K562 (cell line): ENCODE measurements around the gene SSBP2. TPM values are rescaled to one million over a fixed set of nuclear protein-coding genes. Genes with fewer than 3 reads are reported as not detected.

Experiments
- ATAC-seq: fragments of 200-7000 bp; cut with Tn5 transposase; 3 replicates; pipeline ENCODE4 v1.9.1; 2020; ENCODE audit warnings: moderate library complexity
- BruUV-seq: library from RNA; stranded (reverse); fragments of 400-500 nt; replicated peaks from 2 replicates; lab custom pipeline; 2021; lab: Mats Ljungman, UMichigan
- CTCF ChIA-PET: fragments of 300-600 bp; formaldehyde crosslinking; extraction: SDS; loops from one replicate; lab custom pipeline; 2021; ENCODE audit warnings: low intra/inter-chr PET ratio; lab: Yijun Ruan, JAX
- POLR2A ChIA-PET: fragments of 300-600, 350-650 bp; sonication (Branson Sonifier 250); formaldehyde crosslinking; extraction: SDS; loops from one replicate; lab custom pipeline; 2021; ENCODE audit warnings: antibody characterized with exemption, inconsistent platforms; lab: Yijun Ruan, JAX
- DNase-seq, 4 experiments: peaks; one replicate each; pipeline versions ENCODE4 v3.0.0 to v3.0.0-alpha.2; 2011 to 2018; ENCODE audit warnings: low spot score in 3 of 4, mixed read lengths in 3 of 4; ENCODE audit errors: extremely low read depth in 1 of 4
- FAIRE-seq: peaks from 2 replicates; lab custom pipeline; 2011; peaks lifted over from hg19 to GRCh38; lab: Jason Lieb, UNC
- H2AFZ ChIP-seq: 2 replicates; pipeline ENCODE4 v1.6.0; 2011; ENCODE audit warnings: low read depth, low read length, control low read depth, inconsistent platforms
- H3K27ac ChIP-seq: fragments of 200-600 bp; 3 replicates; pipeline ENCODE4 v1.8.0; 2011; ENCODE audit warnings: low read depth, mild to moderate bottlenecking, control low read depth, inconsistent platforms, low read length, moderate library complexity, mixed read lengths; ENCODE audit errors: extremely low read depth
- H3K27me3 ChIP-seq, 2 experiments: fragments of 300-600 bp in 1 of 2; 2 replicates in 1 of 2; 3 replicates in 1 of 2; pipeline versions ENCODE4 v1.6.0 to v1.8.0; 2011; ENCODE audit warnings: inconsistent platforms in 2 of 2, low read length in 2 of 2, mild to moderate bottlenecking in 1 of 2, mixed read lengths in 1 of 2, moderate library complexity in 1 of 2; ENCODE audit not compliant: control insufficient read depth in 2 of 2, insufficient read depth in 2 of 2
- H3K36me3 ChIP-seq: fragments of 300-600 bp; 3 replicates; pipeline ENCODE4 v1.8.0; 2011; ENCODE audit warnings: mild to moderate bottlenecking, low read length, inconsistent platforms; ENCODE audit not compliant: control insufficient read depth, insufficient read depth
- H3K4me1 ChIP-seq, 2 experiments: fragments of 200-600 bp in 1 of 2; replicated peaks in 1 of 2; 2 replicates in 1 of 2; 3 replicates in 1 of 2; pipeline versions ENCODE4 v1.5.1 to v1.8.0; 2011; ENCODE audit warnings: inconsistent platforms in 2 of 2, low read length in 2 of 2, mild to moderate bottlenecking in 1 of 2, mixed read lengths in 1 of 2, moderate library complexity in 1 of 2; ENCODE audit not compliant: control insufficient read depth in 2 of 2, insufficient read depth in 2 of 2
- H3K4me2 ChIP-seq: 2 replicates; pipeline ENCODE4 v1.6.1; 2011; ENCODE audit warnings: low read length, control low read depth, inconsistent platforms, mixed read lengths; ENCODE audit not compliant: insufficient read depth
- H3K4me3 ChIP-seq: fragments of 200-600 bp; sonication (generic), shearing (Covaris generic); 2 replicates; pipeline ENCODE4 v1.5.1; 2016; ENCODE audit warnings: control low read depth, inconsistent platforms
- H3K79me2 ChIP-seq: fragments of 200-600 bp; 3 replicates; pipeline ENCODE4 v1.8.0; 2011; ENCODE audit warnings: low read length, inconsistent platforms; ENCODE audit not compliant: control insufficient read depth, insufficient read depth
- H3K9ac ChIP-seq, 2 experiments: 2 replicates each; pipeline versions ENCODE4 v1.6.0 to v1.6.1; 2011; ENCODE audit warnings: low read depth in 2 of 2, low read length in 2 of 2, control low read depth in 1 of 2, inconsistent platforms in 1 of 2, mild to moderate bottlenecking in 1 of 2, mixed read lengths in 1 of 2; ENCODE audit not compliant: insufficient read depth in 1 of 2
- H3K9me1 ChIP-seq: one replicate; pipeline ENCODE4 v1.6.0; 2011; ENCODE audit warnings: inconsistent platforms, mild to moderate bottlenecking, low read length, moderate library complexity; ENCODE audit not compliant: control insufficient read depth, insufficient read depth
- H3K9me3 ChIP-seq: replicated peaks from 2 replicates; pipeline ENCODE4 v1.5.1; 2011; ENCODE audit warnings: low read depth, low read length, inconsistent platforms; ENCODE audit not compliant: control insufficient read depth, insufficient read depth
- H4K20me1 ChIP-seq: replicated peaks from 2 replicates; pipeline ENCODE4 v1.6.1; 2011; ENCODE audit warnings: low read length, inconsistent platforms, mixed read lengths; ENCODE audit not compliant: control insufficient read depth, insufficient read depth
- CTBP1 ChIP-seq: fragments of 450-650 bp; IDR thresholded peaks from 2 replicates; pipeline ENCODE4 v1.6.1; 2016; ENCODE audit warnings: borderline replicate concordance
- FOXJ2 ChIP-seq: fragments of 200-800 bp; sonication (Bioruptor generic); IDR thresholded peaks from 2 replicates; pipeline ENCODE4 v1.6.1; 2016; ENCODE audit warnings: missing genetic modification characterization, missing compliant biosample characterization
- SMARCB1 ChIP-seq: IDR thresholded peaks from 2 replicates; pipeline ENCODE4 v1.6.1; 2011; ENCODE audit warnings: improper control_type of control experiment, low read depth; ENCODE audit not compliant: insufficient read length
- in situ Hi-C: fragments of 300-500 bp; cut with MboI; formaldehyde crosslinking; loops from 4 replicates; pipeline ENCODE4 v1.15.0; 2018; ENCODE audit warnings: inconsistent platforms, mixed read lengths
- intact Hi-C: fragments of 100-400 bp; cut with micrococcal nuclease; formaldehyde crosslinking; loops from 2 replicates; pipeline ENCODE4 v1.14.2; 2022
- polyA plus RNA-seq, 8 experiments: library from polyadenylated mRNA; depleted of rRNA in 4 of 8; stranded (reverse) in 5 of 8; unstranded in 3 of 8; fragments of >200 nt; fragmentation: Nextera tagmentation in 2 of 8; fragmentation: Illumina TruSeq in 1 of 8; extraction: Ambion mirVana in 2 of 8; extraction: Trizol in 1 of 8; gene quantifications; 2 replicates each; pipeline versions ENCODE4 v1.2.1 to v1.2.3, GENCODE V29; 2011 to 2014; ENCODE audit warnings: inconsistent platforms in 1 of 8, missing spikeins in 1 of 8
- total RNA-seq, 7 experiments: library from RNA; depleted of rRNA in 6 of 7; stranded (reverse); fragments of >200 nt in 6 of 7; fragmentation: Illumina TruSeq in 2 of 7; extraction: Trizol in 2 of 7; gene quantifications; 2 replicates each; pipeline versions ENCODE4 v1.2.1 to v1.2.3, GENCODE V29; 2011 to 2021; ENCODE audit warnings: low replicate concordance in 1 of 7
- TF ChIP-seq, protein P1 (sequence below): sonication (generic); formaldehyde crosslinking; IDR thresholded peaks from 2 replicates; pipeline ENCODE4 v1.9.0; 2022; ENCODE audit warnings: mild to moderate bottlenecking, missing genetic modification reagents
- TF ChIP-seq, protein P2 (sequence below): sonication (generic); formaldehyde crosslinking; IDR thresholded peaks from 2 replicates; pipeline ENCODE4 v1.8.0; 2022; ENCODE audit warnings: mild to moderate bottlenecking, missing genetic modification reagents

The SSBP2 gene
- total and polyA plus RNA-seq, 9 of the 15 experiments (the other 6 are each of a cell fraction or from before 2014, with no cell fraction given): 22.3 to 133 (median 42.1) TPM

DNA sequence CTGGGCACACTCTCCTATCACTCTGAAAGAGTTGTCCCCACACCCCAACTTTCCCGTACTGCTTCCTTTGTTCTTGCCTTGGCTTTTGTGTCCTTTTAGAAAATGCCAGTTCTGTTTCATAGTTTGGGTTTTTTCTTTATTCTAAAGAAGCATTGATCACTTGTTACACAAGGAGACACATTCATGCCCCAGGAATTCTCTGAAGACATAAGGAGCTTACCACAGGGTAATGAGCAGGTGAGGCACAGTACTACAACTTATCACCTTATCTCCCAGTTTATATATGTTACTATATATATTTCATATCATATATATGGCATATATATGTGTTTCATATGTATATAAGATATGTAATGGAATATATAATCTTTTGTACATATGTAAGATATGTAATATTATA lies 6.5 kb upstream of the SSBP2 start (continued):
- TF ChIP-seq, protein P1, sequence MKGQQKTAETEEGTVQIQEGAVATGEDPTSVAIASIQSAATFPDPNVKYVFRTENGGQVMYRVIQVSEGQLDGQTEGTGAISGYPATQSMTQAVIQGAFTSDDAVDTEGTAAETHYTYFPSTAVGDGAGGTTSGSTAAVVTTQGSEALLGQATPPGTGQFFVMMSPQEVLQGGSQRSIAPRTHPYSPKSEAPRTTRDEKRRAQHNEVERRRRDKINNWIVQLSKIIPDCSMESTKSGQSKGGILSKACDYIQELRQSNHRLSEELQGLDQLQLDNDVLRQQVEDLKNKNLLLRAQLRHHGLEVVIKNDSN (CRISPR knock-in tag): no peak
- TF ChIP-seq SMARCB1: no peak

DNA sequence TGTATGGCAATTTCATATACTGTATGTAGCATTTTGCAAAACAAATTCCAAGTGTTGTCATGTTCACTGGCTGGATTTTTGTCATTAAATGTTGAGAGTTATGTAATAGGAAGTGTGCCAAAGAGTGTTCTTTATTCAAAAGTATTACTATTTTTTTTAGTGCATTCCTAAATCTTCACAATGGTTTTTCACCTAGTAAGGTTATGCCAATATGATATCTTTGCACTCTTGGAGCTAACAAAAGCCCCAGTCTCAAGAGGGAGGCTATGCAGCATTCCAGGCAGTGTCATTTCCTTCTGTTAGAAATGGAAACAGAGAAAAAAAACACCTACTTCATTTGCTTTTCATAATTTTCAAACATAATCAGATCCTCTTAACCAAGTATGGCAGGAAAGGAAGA lies 5.1 kb upstream of the SSBP2 start:
- Histone ChIP-seq H3K27me3 (no peaks in the 10 kb centered on the region), H3K27ac (peak overlapping the region; percentile 11; the same call in 1 of the 3 replicates), H3K4me3 (no peak overlapping the region), H4K20me1 (no peaks in the 10 kb centered on the region), H3K9ac (no peak overlapping the region), H3K4me1 (peaks cover 20 to 75% of the 10 kb centered on the region in 2 experiments), H2AFZ (peak overlapping the region; percentile 73), H3K4me2 (no peak overlapping the region), H3K36me3 (no peaks in the 10 kb centered on the region), H3K79me2 (peaks cover 27% of the 10 kb centered on the region), H3K9me3 (no peaks in the 10 kb centered on the region), H3K9me1 (no peaks in the 10 kb centered on the region)
- CTCF ChIA-PET: no interaction called here
- POLR2A ChIA-PET: interaction anchor here (1.4 kb wide), 1 partner anchor 82 kb away, joined by 5 read pairs; no protein-coding TSS in a partner anchor
- BruUV-seq: no TSS peak
- ATAC-seq (no peak), DNase-seq (no peak), FAIRE-seq (no peak)
- TF ChIP-seq FOXJ2 (tag) (0 out of 2 replicates have a peak, but pooled peaks have one; percentile 9), CTBP1 (no peak)
- TF ChIP-seq, protein P2, sequence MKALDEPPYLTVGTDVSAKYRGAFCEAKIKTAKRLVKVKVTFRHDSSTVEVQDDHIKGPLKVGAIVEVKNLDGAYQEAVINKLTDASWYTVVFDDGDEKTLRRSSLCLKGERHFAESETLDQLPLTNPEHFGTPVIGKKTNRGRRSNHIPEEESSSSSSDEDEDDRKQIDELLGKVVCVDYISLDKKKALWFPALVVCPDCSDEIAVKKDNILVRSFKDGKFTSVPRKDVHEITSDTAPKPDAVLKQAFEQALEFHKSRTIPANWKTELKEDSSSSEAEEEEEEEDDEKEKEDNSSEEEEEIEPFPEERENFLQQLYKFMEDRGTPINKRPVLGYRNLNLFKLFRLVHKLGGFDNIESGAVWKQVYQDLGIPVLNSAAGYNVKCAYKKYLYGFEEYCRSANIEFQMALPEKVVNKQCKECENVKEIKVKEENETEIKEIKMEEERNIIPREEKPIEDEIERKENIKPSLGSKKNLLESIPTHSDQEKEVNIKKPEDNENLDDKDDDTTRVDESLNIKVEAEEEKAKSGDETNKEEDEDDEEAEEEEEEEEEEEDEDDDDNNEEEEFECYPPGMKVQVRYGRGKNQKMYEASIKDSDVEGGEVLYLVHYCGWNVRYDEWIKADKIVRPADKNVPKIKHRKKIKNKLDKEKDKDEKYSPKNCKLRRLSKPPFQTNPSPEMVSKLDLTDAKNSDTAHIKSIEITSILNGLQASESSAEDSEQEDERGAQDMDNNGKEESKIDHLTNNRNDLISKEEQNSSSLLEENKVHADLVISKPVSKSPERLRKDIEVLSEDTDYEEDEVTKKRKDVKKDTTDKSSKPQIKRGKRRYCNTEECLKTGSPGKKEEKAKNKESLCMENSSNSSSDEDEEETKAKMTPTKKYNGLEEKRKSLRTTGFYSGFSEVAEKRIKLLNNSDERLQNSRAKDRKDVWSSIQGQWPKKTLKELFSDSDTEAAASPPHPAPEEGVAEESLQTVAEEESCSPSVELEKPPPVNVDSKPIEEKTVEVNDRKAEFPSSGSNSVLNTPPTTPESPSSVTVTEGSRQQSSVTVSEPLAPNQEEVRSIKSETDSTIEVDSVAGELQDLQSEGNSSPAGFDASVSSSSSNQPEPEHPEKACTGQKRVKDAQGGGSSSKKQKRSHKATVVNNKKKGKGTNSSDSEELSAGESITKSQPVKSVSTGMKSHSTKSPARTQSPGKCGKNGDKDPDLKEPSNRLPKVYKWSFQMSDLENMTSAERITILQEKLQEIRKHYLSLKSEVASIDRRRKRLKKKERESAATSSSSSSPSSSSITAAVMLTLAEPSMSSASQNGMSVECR (CRISPR knock-in tag): no peak
- in situ Hi-C loops (loop anchor here (5.0 kb wide), 1 partner anchor 91 kb away; no protein-coding TSS in a partner anchor), intact Hi-C loops (no loop called here)
